ENCODE data around the gene B3GNT7. TPM values are rescaled to one million over a fixed set of nuclear protein-coding genes. Genes with fewer than 3 reads are reported as not detected.

The B3GNT7 gene
- polyA plus RNA-seq, 1 donor from 2014 or later, result 0.67 TPM

GRCh38 chr2:231384970-231385369 lies 10.5 kb upstream of the B3GNT7 start:
- Histone ChIP-seq H3K9me3 (ENCODE audit: low read length) (no peaks in the 10 kb centered on the region), H3K27ac (ENCODE audit: low read length) (no peak overlapping the region), H3K9me2 (ENCODE audit: insufficient read depth, low read length) (no peaks in the 10 kb centered on the region), H3K36me3 (ENCODE audit: insufficient read depth, low read length) (no peaks in the 10 kb centered on the region), H3K4me2 (ENCODE audit: low read length) (no peak overlapping the region), H2AFZ (ENCODE audit: low read depth, low read length) (no peak overlapping the region), H3K9ac (ENCODE audit: low read length) (no peak overlapping the region), H3K4me3 (ENCODE audit: low read length) (no peak overlapping the region), H4K20me1 (ENCODE audit: insufficient read depth) (no peaks in the 10 kb centered on the region), H3K27me3 (ENCODE audit: insufficient read depth, low read depth, low read length) (no peaks in the 10 kb centered on the region), H3K79me2 (replicated peaks; ENCODE audit: insufficient read depth, low read length) (no peaks in the 10 kb centered on the region), H3F3A (ENCODE audit: insufficient read depth, low read length, poor library complexity, severe bottlenecking) (no peaks in the 10 kb centered on the region)
- TF ChIP-seq EZH2 (IDR thresholded peaks at IDR 0.05; ENCODE audit: borderline replicate concordance, insufficient read depth, low read length, poor library complexity, severe bottlenecking) (no peak), POLR2AphosphoS5 (IDR thresholded peaks at IDR 0.05) (no peak), CTCF (IDR thresholded peaks at IDR 0.05; ENCODE audit: poor library complexity, severe bottlenecking) (no peak), MXI1 (conservative IDR thresholded peaks at IDR 0.05; ENCODE audit: poor library complexity, severe bottlenecking) (no peak), RAD21 (conservative IDR thresholded peaks at IDR 0.05) (no peak), SMC3 (conservative IDR thresholded peaks at IDR 0.05; ENCODE audit: poor library complexity) (no peak), EP300 (conservative IDR thresholded peaks at IDR 0.05; ENCODE audit: poor library complexity, severe bottlenecking) (no peak), TAF1 (IDR thresholded peaks at IDR 0.05; ENCODE audit: low read depth) (no peak)
- TF ChIP-seq, protein P1, sequence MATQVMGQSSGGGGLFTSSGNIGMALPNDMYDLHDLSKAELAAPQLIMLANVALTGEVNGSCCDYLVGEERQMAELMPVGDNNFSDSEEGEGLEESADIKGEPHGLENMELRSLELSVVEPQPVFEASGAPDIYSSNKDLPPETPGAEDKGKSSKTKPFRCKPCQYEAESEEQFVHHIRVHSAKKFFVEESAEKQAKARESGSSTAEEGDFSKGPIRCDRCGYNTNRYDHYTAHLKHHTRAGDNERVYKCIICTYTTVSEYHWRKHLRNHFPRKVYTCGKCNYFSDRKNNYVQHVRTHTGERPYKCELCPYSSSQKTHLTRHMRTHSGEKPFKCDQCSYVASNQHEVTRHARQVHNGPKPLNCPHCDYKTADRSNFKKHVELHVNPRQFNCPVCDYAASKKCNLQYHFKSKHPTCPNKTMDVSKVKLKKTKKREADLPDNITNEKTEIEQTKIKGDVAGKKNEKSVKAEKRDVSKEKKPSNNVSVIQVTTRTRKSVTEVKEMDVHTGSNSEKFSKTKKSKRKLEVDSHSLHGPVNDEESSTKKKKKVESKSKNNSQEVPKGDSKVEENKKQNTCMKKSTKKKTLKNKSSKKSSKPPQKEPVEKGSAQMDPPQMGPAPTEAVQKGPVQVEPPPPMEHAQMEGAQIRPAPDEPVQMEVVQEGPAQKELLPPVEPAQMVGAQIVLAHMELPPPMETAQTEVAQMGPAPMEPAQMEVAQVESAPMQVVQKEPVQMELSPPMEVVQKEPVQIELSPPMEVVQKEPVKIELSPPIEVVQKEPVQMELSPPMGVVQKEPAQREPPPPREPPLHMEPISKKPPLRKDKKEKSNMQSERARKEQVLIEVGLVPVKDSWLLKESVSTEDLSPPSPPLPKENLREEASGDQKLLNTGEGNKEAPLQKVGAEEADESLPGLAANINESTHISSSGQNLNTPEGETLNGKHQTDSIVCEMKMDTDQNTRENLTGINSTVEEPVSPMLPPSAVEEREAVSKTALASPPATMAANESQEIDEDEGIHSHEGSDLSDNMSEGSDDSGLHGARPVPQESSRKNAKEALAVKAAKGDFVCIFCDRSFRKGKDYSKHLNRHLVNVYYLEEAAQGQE (IDR thresholded peaks at IDR 0.05; ENCODE audit: borderline replicate concordance), result no peak

GRCh38 chr2:231385429-231385828 lies 10.1 kb upstream of the B3GNT7 start:
- H3K4me3 ChIP-seq (ENCODE audit: low read length), result no peak overlapping the region
- H3K79me2 ChIP-seq (replicated peaks; ENCODE audit: insufficient read depth, low read length), result no peaks in the 10 kb centered on the region
- no peaks in the 10 kb centered on the region for H3K9me3 ChIP-seq (ENCODE audit: low read length)
- H3F3A ChIP-seq (ENCODE audit: insufficient read depth, low read length, poor library complexity, severe bottlenecking), result no peaks in the 10 kb centered on the region
- no peak overlapping the region for H3K27ac ChIP-seq (ENCODE audit: low read length)
- H3K27me3 ChIP-seq (ENCODE audit: insufficient read depth, low read depth, low read length), result no peaks in the 10 kb centered on the region
- H3K4me2 ChIP-seq (ENCODE audit: low read length), result no peak overlapping the region
- no peaks in the 10 kb centered on the region for H3K36me3 ChIP-seq (ENCODE audit: insufficient read depth, low read length)
- H3K9me2 ChIP-seq (ENCODE audit: insufficient read depth, low read length), result no peaks in the 10 kb centered on the region
- no peak for TF ChIP-seq POLR2AphosphoS5 (IDR thresholded peaks at IDR 0.05)
- TF ChIP-seq RAD21 (conservative IDR thresholded peaks at IDR 0.05), result no peak
- no peak for TF ChIP-seq TAF1 (IDR thresholded peaks at IDR 0.05; ENCODE audit: low read depth)
- TF ChIP-seq MXI1 (conservative IDR thresholded peaks at IDR 0.05; ENCODE audit: poor library complexity, severe bottlenecking), result no peak
- TF ChIP-seq EZH2 (IDR thresholded peaks at IDR 0.05; ENCODE audit: borderline replicate concordance, insufficient read depth, low read length, poor library complexity, severe bottlenecking), result no peak
- no peak for TF ChIP-seq SMC3 (conservative IDR thresholded peaks at IDR 0.05; ENCODE audit: poor library complexity)
- TF ChIP-seq EP300 (conservative IDR thresholded peaks at IDR 0.05; ENCODE audit: poor library complexity, severe bottlenecking), result no peak
- TF ChIP-seq, protein P1 (IDR thresholded peaks at IDR 0.05; ENCODE audit: borderline replicate concordance), result no peak
- no peak for TF ChIP-seq CTCF (IDR thresholded peaks at IDR 0.05; ENCODE audit: poor library complexity, severe bottlenecking)
- no peaks in the 10 kb centered on the region for H4K20me1 ChIP-seq (ENCODE audit: insufficient read depth)
- H2AFZ ChIP-seq (ENCODE audit: low read depth, low read length), result no peak overlapping the region
- H3K9ac ChIP-seq (ENCODE audit: low read length), result no peak overlapping the region
